Cortex of kidney (tissue), 1 donor: ENCODE measurements around the gene PLEKHD1.

Experiments
- DNase-seq: peaks from one replicate; lab custom pipeline; 2025; lab: John Stamatoyannopoulos, UW

The PLEKHD1 gene

DNA sequence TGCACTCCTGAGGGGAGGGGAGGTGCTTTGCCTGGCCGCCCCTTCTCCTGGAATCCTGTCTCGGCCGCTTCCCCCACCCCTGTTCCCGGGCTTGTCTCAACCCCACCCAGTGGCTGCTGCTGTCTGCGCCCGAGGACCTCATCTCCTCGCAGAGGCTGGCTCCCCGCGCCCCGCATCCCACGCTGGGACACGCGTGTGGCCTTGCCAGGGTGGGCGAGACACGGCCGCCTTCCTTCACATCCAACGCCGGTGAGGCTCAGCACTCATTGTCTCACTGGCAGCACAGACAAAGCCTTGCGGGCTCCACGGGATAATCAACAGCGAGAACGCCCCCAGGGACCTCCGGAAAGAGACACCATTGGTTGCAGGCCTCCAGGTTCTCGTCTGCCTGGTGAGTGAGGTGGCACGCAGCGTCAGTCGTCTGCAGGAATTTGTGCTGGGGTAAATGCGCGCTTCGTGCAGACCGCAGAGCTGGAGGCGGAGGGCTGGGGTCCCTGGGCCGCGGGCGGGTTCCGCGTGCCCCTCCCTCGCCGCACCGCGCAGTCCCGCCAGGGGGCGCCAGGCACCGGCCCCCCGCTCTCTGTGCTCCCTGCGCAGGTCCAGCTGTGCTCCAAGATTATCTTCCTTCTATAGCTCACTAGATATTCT, 63.3 kb downstream of the PLEKHD1 start:
- DNase-seq: no peak

- no peak for DNase-seq
Observed at GRCh38 chr14:69548566-69548965, 64.0 kb downstream of the PLEKHD1 start.

GRCh38 chr14:69551511-69551910, 67.0 kb downstream of the PLEKHD1 start:
- DNase-seq: no peak

GRCh38 chr14:69553252-69553651, 68.7 kb downstream of the PLEKHD1 start:
- no peak for DNase-seq

DNA sequence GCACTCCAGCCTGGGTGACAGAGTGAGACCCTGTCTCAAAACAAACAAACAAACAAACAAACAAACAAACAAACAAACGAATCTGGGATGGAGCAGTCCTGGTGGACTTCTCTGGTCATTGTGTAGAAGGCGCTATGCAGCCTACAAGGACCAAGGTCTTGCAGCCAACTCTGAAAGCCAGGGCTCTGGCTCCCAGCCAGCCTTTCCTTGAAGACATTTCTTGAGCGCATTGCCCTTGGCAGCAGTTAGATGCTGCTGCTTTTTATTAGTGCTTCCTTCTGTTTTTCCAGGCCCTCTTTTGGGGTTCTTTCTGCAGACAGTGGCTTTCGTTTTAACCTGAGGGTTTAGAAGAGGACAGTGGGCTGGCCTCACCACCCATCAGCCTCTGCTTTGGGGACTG, 70.0 kb downstream of the PLEKHD1 start:
- DNase-seq: no peak

- no peak for DNase-seq
Observed at GRCh38 chr14:69558774-69559173, 74.2 kb downstream of the PLEKHD1 start.

- no peak for DNase-seq
Observed at GRCh38 chr14:69559581-69560011, 75.1 kb downstream of the PLEKHD1 start.

DNA sequence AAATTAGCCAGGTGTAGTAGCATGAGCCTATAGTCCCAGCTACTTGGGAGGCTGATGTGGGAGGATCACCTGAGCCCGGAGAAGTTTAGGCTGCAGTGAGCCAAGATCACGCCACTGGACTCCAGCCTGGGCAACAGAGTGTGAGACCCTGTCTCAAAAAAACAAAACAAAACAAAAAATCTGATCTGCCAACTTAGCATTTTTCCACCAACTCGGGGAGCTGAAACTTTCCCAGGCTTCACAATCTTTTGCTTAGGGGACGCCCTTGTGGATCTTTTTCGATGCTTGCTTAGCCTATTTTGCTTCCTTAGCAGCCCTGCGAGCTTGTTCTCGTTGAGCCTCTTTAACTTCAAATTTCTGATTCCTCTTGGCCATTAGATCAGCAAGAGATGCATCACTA, 76.3 kb downstream of the PLEKHD1 start:
- no peak for DNase-seq

- DNase-seq: no peak
Observed at GRCh38 chr14:69561893-69562292, 77.4 kb downstream of the PLEKHD1 start.

GRCh38 chr14:69567563-69567962, 83.0 kb downstream of the PLEKHD1 start:
- no peak for DNase-seq

DNA sequence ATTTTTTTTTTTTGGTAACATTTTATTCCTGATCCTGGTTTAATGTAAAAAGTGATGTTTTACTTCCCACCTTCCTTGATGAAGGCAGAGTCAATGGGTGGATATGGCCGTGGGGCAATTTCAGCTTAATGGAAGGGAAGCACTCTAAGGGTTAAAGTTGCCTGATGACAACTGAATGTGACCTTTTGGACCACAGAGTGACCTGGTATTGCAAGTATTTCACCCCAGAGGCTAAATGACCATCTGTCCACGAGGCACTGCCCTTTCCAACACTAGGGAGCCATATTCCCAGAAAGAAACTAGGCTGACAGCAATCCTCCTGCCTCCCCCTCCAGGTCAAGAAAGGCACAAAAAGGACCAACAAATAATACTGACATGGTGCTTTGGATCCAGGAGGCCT, 85.3 kb downstream of the PLEKHD1 start:
- no peak for DNase-seq

- DNase-seq: no peak
Observed at GRCh38 chr14:69570836-69571330, 86.4 kb downstream of the PLEKHD1 start.

- no peak for DNase-seq
Observed at GRCh38 chr14:69571449-69572029, 87.0 kb downstream of the PLEKHD1 start.

GRCh38 chr14:69572030-69572840, 87.7 kb downstream of the PLEKHD1 start:
- DNase-seq: no peak

DNA sequence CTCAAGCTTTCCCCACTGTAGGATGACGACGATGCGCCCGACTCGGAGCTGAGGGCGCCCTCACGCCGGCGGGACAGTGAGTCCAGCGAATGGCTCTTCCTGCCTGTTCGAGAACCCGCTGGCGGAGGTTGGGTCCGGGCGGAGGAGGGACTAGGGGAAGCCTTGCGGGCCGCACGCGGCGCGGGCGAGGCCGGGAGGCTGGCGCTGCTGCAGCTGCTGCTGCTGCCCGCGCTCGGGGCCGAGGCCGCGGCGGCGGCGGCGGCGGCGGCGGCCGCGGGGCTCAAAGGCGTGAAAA, 88.3 kb downstream of the PLEKHD1 start:
- DNase-seq: no peak

DNA sequence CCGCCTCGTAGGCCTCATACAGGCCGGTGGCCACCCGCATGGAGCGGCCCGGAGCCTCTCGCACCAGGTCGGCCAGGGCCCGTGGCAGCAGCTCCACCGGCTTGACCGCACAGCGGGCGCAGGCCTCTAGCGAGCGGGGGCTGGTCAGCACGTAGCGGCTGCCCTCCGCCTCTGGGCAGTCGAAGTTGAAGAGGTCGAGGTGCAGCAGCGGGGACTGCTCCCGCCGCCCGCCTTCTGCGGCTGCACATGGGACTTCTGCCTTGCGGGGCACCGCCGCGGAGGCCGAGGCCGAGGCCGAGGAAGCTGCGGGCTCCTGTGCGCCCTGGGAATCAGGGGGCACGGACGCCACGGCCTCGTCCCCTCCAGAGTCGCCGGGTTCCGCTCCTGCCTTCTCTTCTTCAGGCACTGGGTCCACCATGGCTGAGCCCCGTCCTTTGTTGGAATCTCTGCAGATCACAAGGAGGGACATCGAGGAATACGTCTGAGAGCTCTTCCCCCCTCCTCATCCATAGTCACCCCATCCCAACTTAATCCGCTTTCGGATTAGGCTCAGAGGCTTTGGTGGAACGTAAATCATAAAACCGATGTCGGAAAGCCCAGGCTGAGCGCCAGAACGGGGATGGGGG, 88.8 kb downstream of the PLEKHD1 start:
- no peak for DNase-seq

DNA sequence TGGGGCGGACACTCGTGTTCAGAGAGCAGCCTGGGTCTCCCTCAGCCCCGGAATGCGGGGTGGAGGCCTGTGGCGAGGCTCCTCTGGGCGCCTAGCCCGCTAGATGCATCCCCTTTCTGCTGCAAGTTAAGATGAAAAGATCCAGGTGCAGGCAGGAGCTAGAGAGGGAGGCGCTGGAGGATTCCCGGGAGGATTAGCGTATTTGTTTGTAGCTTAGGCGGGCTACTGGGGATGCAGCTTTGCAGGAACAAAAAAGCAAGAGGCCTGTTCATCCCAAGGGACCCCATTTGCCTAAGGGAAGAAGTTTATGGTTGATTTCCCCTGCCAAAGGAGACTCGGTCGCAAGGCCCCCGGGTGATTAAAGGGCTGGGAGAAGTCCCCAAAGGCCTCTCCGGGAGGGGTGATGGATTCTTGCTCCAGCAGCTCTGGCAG, 89.3 kb downstream of the PLEKHD1 start:
- no peak for DNase-seq

DNA sequence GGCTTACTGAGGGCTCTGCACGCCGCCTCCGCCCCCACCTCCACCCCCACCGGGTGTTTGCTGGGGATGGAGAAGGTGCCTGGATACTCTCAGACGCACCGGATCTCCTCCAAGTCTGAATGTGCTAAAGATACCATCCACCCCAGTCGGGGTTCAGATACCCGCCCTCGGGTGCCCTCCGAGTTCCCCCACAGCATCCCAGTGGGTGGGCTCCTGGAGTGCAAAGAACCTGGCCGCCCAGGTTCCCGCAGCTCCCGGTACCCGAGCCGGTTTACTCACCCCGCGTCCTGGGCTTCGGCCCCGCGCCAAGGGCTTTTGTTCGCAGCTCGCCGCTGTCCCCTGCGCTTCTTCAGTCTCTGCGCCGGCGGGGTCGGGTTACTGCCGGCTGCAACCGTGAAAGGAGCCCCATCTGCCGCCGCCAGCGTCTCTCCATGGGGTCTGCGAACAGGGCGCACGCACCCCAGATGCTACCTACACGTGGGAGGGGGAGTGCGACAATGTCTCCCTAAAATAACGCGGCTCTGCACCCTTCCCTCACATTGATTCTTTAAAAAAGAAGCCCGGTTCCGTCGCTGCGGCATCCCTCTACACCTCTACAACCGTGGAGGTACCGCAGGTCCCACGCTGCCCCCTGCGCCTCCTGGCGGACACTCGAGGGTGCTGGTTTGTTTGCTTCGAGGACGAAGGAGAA, 89.9 kb downstream of the PLEKHD1 start, which contains the start of gene CCDC177:
Gene CCDC177 (minus strand): TSS at position 609 of the 691 bp plus-strand sequence. CDS start 1,249 bp downstream, outside the sequence.
- DNase-seq: no peak

DNA sequence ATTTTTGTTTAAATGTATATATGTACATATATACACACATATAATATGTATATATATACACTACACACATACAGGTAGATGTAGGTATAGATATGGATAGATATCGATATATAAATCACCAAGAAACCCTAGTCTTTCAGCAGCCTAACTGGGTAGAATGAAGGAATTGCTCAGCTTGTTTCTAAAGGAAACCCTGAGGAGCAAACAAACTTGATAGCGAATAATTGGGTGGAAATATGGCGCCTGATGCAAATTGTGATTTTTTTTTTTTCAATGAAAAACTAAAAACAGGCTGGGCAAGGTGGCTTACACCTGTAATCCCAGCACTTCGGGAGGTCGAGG, 90.4 kb downstream of the PLEKHD1 start:
- DNase-seq: no peak

GRCh38 chr14:69579476-69579875, 94.9 kb downstream of the PLEKHD1 start:
- DNase-seq: no peak

- no peak for DNase-seq
Observed at GRCh38 chr14:69580009-69580577, 95.6 kb downstream of the PLEKHD1 start.
